Panc1 (cell line): Measurements from ENCODE around the gene CYP11A1. TPM values are rescaled to one million over a fixed set of nuclear protein-coding genes. Genes with fewer than 3 reads are reported as not detected.

Experiments used
- ATAC-seq: fragments of 200-7000 bp; cut with Tn5 transposase; 2 replicates; pipeline ENCODE4 v1.9.1; 2020; ENCODE audit warnings: mild to moderate bottlenecking, moderate library complexity
- BruUV-seq: library from RNA; stranded (reverse); fragments of 400-500 nt; replicated peaks from 2 replicates; lab custom pipeline; 2021; lab: Mats Ljungman, UMichigan
- CTCF ChIA-PET: fragments of 300-600 bp; sonication (Branson Sonifier 250); formaldehyde crosslinking; loops from one replicate; lab custom pipeline; 2022; ENCODE audit warnings: antibody characterized with exemption; lab: Charles Lee
- POLR2A ChIA-PET: fragments of 300-600 bp; sonication (Branson Sonifier 250); formaldehyde crosslinking; loops from one replicate; lab custom pipeline; 2022; ENCODE audit warnings: antibody characterized with exemption; lab: Charles Lee
- DNase-seq: peaks from one replicate; pipeline ENCODE4 v3.0.0-alpha.2; 2010; ENCODE audit warnings: low read depth, low spot score
- H3K27ac ChIP-seq: 2 replicates; pipeline ENCODE4 v1.5.1; 2011; ENCODE audit warnings: mild to moderate bottlenecking, low read length, inconsistent platforms
- H3K27me3 ChIP-seq: fragments of 200-500 bp; sonication (Bioruptor generic); 2 replicates; pipeline ENCODE4 v1.6.0; 2014; ENCODE audit warnings: low read length, inconsistent platforms; ENCODE audit not compliant: control insufficient read depth, insufficient read depth
- H3K36me3 ChIP-seq: fragments of 200-500 bp; sonication (Bioruptor generic); 2 replicates; pipeline ENCODE4 v1.5.1; 2014; ENCODE audit warnings: inconsistent platforms, mild to moderate bottlenecking, low read length, moderate library complexity; ENCODE audit not compliant: control insufficient read depth, insufficient read depth
- H3K4me1 ChIP-seq: 2 replicates; pipeline ENCODE4 v1.5.1; 2011; ENCODE audit warnings: inconsistent platforms, mild to moderate bottlenecking, low read length, moderate library complexity; ENCODE audit not compliant: control insufficient read depth, insufficient read depth
- H3K4me3 ChIP-seq, 2 experiments: 2 replicates each; pipeline ENCODE4 v1.5.1; 2011 to 2012; ENCODE audit warnings: low read depth in 2 of 2, low read length in 2 of 2, mild to moderate bottlenecking in 2 of 2, inconsistent platforms in 1 of 2, moderate library complexity in 1 of 2
- H3K9me3 ChIP-seq: fragments of 200-500 bp; sonication (Bioruptor generic); 2 replicates; pipeline ENCODE4 v1.5.1; 2014; ENCODE audit warnings: low read depth, mild to moderate bottlenecking, inconsistent platforms, low read length, moderate library complexity; ENCODE audit not compliant: control insufficient read depth, insufficient read depth
- CTCF ChIP-seq: fragments of 450-650 bp; IDR thresholded peaks from 2 replicates; pipeline ENCODE4 v1.5.1; 2017; ENCODE audit warnings: mild to moderate bottlenecking
- POLR2AphosphoS5 ChIP-seq: IDR thresholded peaks from 2 replicates; pipeline ENCODE4 v1.6.1; 2012; ENCODE audit warnings: mild to moderate bottlenecking, low read depth, low read length, moderate library complexity
- REST ChIP-seq, 2 experiments: IDR thresholded peaks; 2 replicates each; pipeline ENCODE4 v1.6.1; 2011 to 2012; ENCODE audit warnings: low read depth in 2 of 2, control low read depth in 1 of 2, low read length in 1 of 2, mild to moderate bottlenecking in 1 of 2, moderate library complexity in 1 of 2; ENCODE audit not compliant: insufficient read depth in 1 of 2
- SIN3A ChIP-seq: IDR thresholded peaks from 2 replicates; pipeline ENCODE4 v1.6.1; 2012; ENCODE audit warnings: low read depth, mild to moderate bottlenecking, low read length, moderate library complexity, borderline replicate concordance; ENCODE audit not compliant: insufficient read depth
- TCF7L2 ChIP-seq: IDR thresholded peaks from 2 replicates; pipeline ENCODE4 v1.6.1; 2011; ENCODE audit warnings: mild to moderate bottlenecking, low read depth, low read length, inconsistent platforms
- in situ Hi-C: cut with HindIII; loops from 2 replicates; pipeline ENCODE4 v1.10.0; 2016; ENCODE audit warnings: low sequenced_read_pairs, low pct_unique_long_range_greater_than_20kb
- intact Hi-C: fragments of 100-400 bp; cut with micrococcal nuclease; formaldehyde crosslinking; loops from one replicate; pipeline ENCODE4 v1.10.0; 2022; ENCODE audit not compliant: unreplicated experiment
- total RNA-seq: library from RNA; stranded (reverse); gene quantifications from one replicate; pipeline ENCODE4 v1.2.1, GENCODE V29; 2021; ENCODE audit not compliant: unreplicated experiment

CYP11A1 gene
- total RNA-seq, 1 experiment from 2014 or later, result 0.57 TPM

DNA sequence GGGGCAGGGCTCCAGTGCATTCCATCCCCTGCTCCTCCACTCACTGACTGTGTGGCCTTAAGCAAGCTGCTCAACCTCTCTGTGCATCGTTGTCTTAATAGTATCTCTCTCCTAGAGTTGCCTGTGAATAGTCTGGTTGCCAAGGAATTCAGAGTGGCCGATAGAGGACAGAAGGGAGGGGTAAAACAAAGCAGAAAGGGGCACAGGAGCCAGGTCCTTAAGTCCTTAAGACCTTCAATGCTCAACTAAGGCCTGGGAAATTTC is 13.7 kb upstream of the CYP11A1 start:
- ChIA-PET CTCF (interaction anchor here (0.6 kb wide), 2 partner anchors 14 to 60 kb away, joined by 3 read pairs; partner anchors contain the start of gene CYP11A1), POLR2A (interaction anchor here (0.6 kb wide), 1 partner anchor 90 kb away, joined by 3 read pairs; no protein-coding TSS in a partner anchor)
- no peaks in the 10 kb centered on the region for H3K9me3 ChIP-seq
- TF ChIP-seq TCF7L2, result no peak
- no peak for TF ChIP-seq CTCF
- no peak for TF ChIP-seq POLR2AphosphoS5
- no peak for TF ChIP-seq REST (IDR thresholded peaks at IDR 0.05; ENCODE audit: insufficient read depth in 1 of 2, low read depth in 2 of 2, low read length in 1 of 2)
- no peak for TF ChIP-seq SIN3A
- H3K27me3 ChIP-seq, result no peaks in the 10 kb centered on the region
- H3K36me3 ChIP-seq, result no peaks in the 10 kb centered on the region
- no peak for ATAC-seq
- DNase-seq, result no peak
- H3K4me1 ChIP-seq, result peaks cover 27% of the 10 kb centered on the region
- H3K27ac ChIP-seq, result no peak overlapping the region
- in situ Hi-C loops, result no loop called here
- BruUV-seq, result no TSS peak
- intact Hi-C loops, result loop anchor here (5.0 kb wide), 1 partner anchor 161 kb away; the partner anchor contains the start of gene ARID3B
- H3K4me3 ChIP-seq, result no peak overlapping the region

DNA sequence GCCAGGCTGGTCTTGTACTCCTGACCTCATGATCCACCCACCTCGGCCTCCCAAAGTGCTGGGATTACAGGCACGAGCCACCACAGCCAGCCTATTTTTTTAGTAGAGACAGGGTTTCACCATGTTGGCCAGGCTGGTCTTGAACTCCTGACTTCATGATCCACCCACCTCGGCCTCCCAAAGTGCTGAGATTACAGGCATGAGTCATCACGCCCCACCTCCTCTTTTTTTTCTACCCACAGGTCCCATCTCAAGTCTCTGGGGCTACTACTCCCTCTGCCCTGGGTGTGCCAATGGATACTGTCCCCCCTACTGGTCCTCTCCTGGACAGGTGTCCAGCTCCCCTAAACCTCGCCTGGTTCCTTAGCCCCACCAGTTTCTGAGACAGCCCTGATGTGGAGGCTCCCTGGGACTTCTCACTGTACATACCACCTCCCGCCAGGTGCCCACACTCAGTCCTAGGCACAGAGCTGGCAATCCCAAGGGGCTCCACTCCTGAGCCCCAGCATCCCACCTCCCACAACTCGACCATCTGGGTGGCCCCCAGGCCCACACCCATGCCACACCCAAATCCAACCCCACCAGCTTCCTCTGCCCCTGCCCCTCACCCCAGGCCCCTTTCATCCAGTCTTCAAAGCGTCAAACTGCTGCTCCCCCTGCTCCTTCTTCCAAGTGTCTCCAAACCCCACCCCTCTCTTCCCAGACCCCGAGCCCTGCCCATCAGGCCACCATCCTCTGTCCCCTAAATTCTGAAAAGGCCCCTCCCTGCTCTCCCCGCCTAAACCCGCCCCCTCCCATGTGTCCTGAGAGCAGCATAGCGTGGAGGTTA is 13.1 kb upstream of the CYP11A1 start:
- in situ Hi-C loops, result no loop called here
- peaks cover 23% of the 10 kb centered on the region for H3K4me1 ChIP-seq
- ChIA-PET CTCF (no interaction called here), POLR2A (no interaction called here)
- no peaks in the 10 kb centered on the region for H3K36me3 ChIP-seq
- no peak overlapping the region for H3K27ac ChIP-seq
- H3K27me3 ChIP-seq, result no peaks in the 10 kb centered on the region
- BruUV-seq, result no TSS peak
- no peak overlapping the region for H3K4me3 ChIP-seq
- intact Hi-C loops, result loop anchor here (5.0 kb wide), 1 partner anchor 162 kb away; the partner anchor contains the start of gene ARID3B
- no peaks in the 10 kb centered on the region for H3K9me3 ChIP-seq
- no peak for TF ChIP-seq POLR2AphosphoS5
- TF ChIP-seq TCF7L2, result no peak
- no peak for TF ChIP-seq REST (IDR thresholded peaks at IDR 0.05; ENCODE audit: insufficient read depth in 1 of 2, low read depth in 2 of 2, low read length in 1 of 2)
- TF ChIP-seq CTCF, result no peak
- TF ChIP-seq SIN3A, result no peak
- DNase-seq, result no peak
- no peak for ATAC-seq
